HepG2 (cell line): Measurements from ENCODE around the gene CHD9. TPM values are rescaled to one million over a fixed set of nuclear protein-coding genes. Genes with fewer than 3 reads are reported as not detected.

ENCODE experiments used
- ATAC-seq: fragments of 200-7000 bp; cut with Tn5 transposase; 3 replicates; pipeline ENCODE4 v1.9.1; 2020; ENCODE audit warnings: mild to moderate bottlenecking, moderate library complexity
- BruUV-seq: library from RNA; stranded (reverse); fragments of 400-500 nt; replicated peaks from 2 replicates; lab custom pipeline; 2021; lab: Mats Ljungman, UMichigan
- CTCF ChIA-PET: fragments of 300-600 bp; formaldehyde crosslinking; extraction: SDS; loops from one replicate; lab custom pipeline; 2021; ENCODE audit warnings: low total read pairs, inconsistent platforms, low intra/inter-chr PET ratio; lab: Yijun Ruan, JAX
- POLR2A ChIA-PET: fragments of 350-600 bp; sonication (Branson Sonifier 250); formaldehyde crosslinking; loops from one replicate; lab custom pipeline; 2020; ENCODE audit warnings: antibody characterized with exemption, inconsistent platforms; lab: Yijun Ruan, JAX
- DNase-seq: peaks from one replicate; pipeline ENCODE4 v3.0.0-alpha.2; 2015; ENCODE audit warnings: low spot score
- FAIRE-seq: peaks from 3 replicates; lab custom pipeline; 2011; peaks lifted over from hg19 to GRCh38; lab: Jason Lieb, UNC
- H2AFZ ChIP-seq: one replicate; pipeline ENCODE4 v1.6.1; 2011; ENCODE audit warnings: low read length, inconsistent platforms
- H3K27ac ChIP-seq: fragments of 300-600 bp; 3 replicates; pipeline ENCODE4 v1.8.0; 2011; ENCODE audit warnings: mixed run types, mild to moderate bottlenecking, mixed read lengths, low read length, inconsistent platforms; ENCODE audit not compliant: insufficient read depth; ENCODE audit errors: extremely low read length
- H3K27me3 ChIP-seq, 2 experiments: fragments of 200-600 bp in 1 of 2; 2 replicates in 1 of 2; 3 replicates in 1 of 2; pipeline versions ENCODE4 v1.6.0 to v1.8.0; 2011; ENCODE audit warnings: low read length in 2 of 2, mild to moderate bottlenecking in 2 of 2, moderate library complexity in 2 of 2, inconsistent platforms in 1 of 2; ENCODE audit not compliant: insufficient read depth in 2 of 2, control insufficient read depth in 1 of 2
- H3K36me3 ChIP-seq, 2 experiments: fragments of 200-600 bp in 1 of 2; replicated peaks in 1 of 2; 2 replicates in 1 of 2; 3 replicates in 1 of 2; pipeline versions ENCODE4 v1.5.1 to v1.8.0; 2011; ENCODE audit warnings: low read length in 2 of 2, inconsistent platforms in 1 of 2; ENCODE audit not compliant: insufficient read depth in 2 of 2, control insufficient read depth in 1 of 2
- H3K4me1 ChIP-seq: 2 replicates; pipeline ENCODE4 v1.5.1; 2012; ENCODE audit warnings: low read length, inconsistent platforms; ENCODE audit not compliant: insufficient read depth
- H3K4me2 ChIP-seq: 2 replicates; pipeline ENCODE4 v1.6.0; 2011; ENCODE audit warnings: low read depth, low read length, inconsistent platforms
- H3K4me3 ChIP-seq, 3 experiments: fragments of 200-600 bp in 1 of 3; sonication (generic), shearing (Covaris generic) in 1 of 3; replicated peaks in 1 of 3; 2 replicates each; pipeline ENCODE4 v1.5.1; 2011 to 2016; ENCODE audit warnings: low read length in 3 of 3, inconsistent platforms in 2 of 3, low read depth in 2 of 3, mild to moderate bottlenecking in 2 of 3, control low read depth in 1 of 3, mixed read lengths in 1 of 3; ENCODE audit not compliant: insufficient read depth in 1 of 3
- H3K79me2 ChIP-seq: one replicate; pipeline ENCODE4 v1.6.1; 2011; ENCODE audit warnings: low read length, inconsistent platforms; ENCODE audit not compliant: insufficient read depth
- H3K9ac ChIP-seq: 2 replicates; pipeline ENCODE4 v1.6.0; 2011; ENCODE audit warnings: mild to moderate bottlenecking, low read depth, low read length, inconsistent platforms; ENCODE audit not compliant: insufficient read depth
- H3K9me3 ChIP-seq: 2 replicates; pipeline ENCODE4 v1.5.1; 2012; ENCODE audit warnings: mild to moderate bottlenecking, low read length
- H4K20me1 ChIP-seq: 2 replicates; pipeline ENCODE4 v1.6.0; 2011; ENCODE audit warnings: inconsistent platforms, mild to moderate bottlenecking, low read length, moderate library complexity; ENCODE audit not compliant: insufficient read depth
- CBX1 ChIP-seq: IDR thresholded peaks from one replicate; pipeline ENCODE4 v1.6.1; 2016; ENCODE audit warnings: antibody characterized with exemption, low read depth
- CEBPG ChIP-seq: IDR thresholded peaks from 2 replicates; pipeline ENCODE4 v1.6.1; 2016
- DRAP1 ChIP-seq: IDR thresholded peaks from 2 replicates; pipeline ENCODE4 v1.6.1; 2016; ENCODE audit warnings: missing genetic modification reagents, missing compliant biosample characterization
- FOXO1 ChIP-seq: sonication (generic); formaldehyde crosslinking; IDR thresholded peaks from 2 replicates; pipeline ENCODE4 v1.4.0; 2020; ENCODE audit warnings: missing genetic modification reagents
- JDP2 ChIP-seq: sonication (generic); formaldehyde crosslinking; IDR thresholded peaks from 2 replicates; pipeline ENCODE4 v1.8.1; 2022; ENCODE audit warnings: missing genetic modification reagents, borderline replicate concordance
- KLF11 ChIP-seq: IDR thresholded peaks from 2 replicates; pipeline ENCODE4 v1.6.1; 2016; ENCODE audit warnings: missing compliant biosample characterization
- RELA ChIP-seq: sonication (generic); formaldehyde crosslinking; IDR thresholded peaks from 2 replicates; pipeline ENCODE4 v1.4.0; 2020; ENCODE audit warnings: missing genetic modification reagents
- THAP9 ChIP-seq: sonication (generic); formaldehyde crosslinking; IDR thresholded peaks from 2 replicates; pipeline ENCODE4; 2020; ENCODE audit warnings: missing genetic modification reagents, mild to moderate bottlenecking, borderline replicate concordance
- YEATS4 ChIP-seq: sonication (generic); formaldehyde crosslinking; IDR thresholded peaks from 2 replicates; pipeline ENCODE4 v1.4.0; 2020; ENCODE audit warnings: missing genetic modification reagents, borderline replicate concordance
- ZNF121 ChIP-seq: sonication (generic); formaldehyde crosslinking; IDR thresholded peaks from 2 replicates; pipeline ENCODE4 v1.5.0; 2020; ENCODE audit warnings: mild to moderate bottlenecking, missing genetic modification reagents
- ZNF512 ChIP-seq: sonication (generic); formaldehyde crosslinking; IDR thresholded peaks from 2 replicates; pipeline ENCODE4 v1.4.0; 2020; ENCODE audit warnings: mild to moderate bottlenecking, missing genetic modification reagents
- ZNF543 ChIP-seq: sonication (generic); formaldehyde crosslinking; IDR thresholded peaks from 2 replicates; pipeline ENCODE4 v1.4.0; 2020; ENCODE audit warnings: mild to moderate bottlenecking, missing genetic modification reagents
- ZNF724P ChIP-seq: sonication (generic); formaldehyde crosslinking; IDR thresholded peaks from 2 replicates; pipeline ENCODE4 v1.8.0; 2022; ENCODE audit warnings: missing genetic modification reagents, borderline replicate concordance
- ZNF775 ChIP-seq: sonication (generic); formaldehyde crosslinking; IDR thresholded peaks from 2 replicates; pipeline ENCODE4 v1.4.0; 2020; ENCODE audit warnings: missing genetic modification reagents, mild to moderate bottlenecking, moderate library complexity, borderline replicate concordance
- WGBS: methylation state at CpG from one replicate; pipeline ENCODE4 v1.1.6; 2017; ENCODE audit warnings: low lambda C conversion rate; 5-methylcytosine and 5-hydroxymethylcytosine counted together
- in situ Hi-C: cut with HindIII; loops from 2 replicates; pipeline ENCODE4 v1.10.0; 2017; ENCODE audit warnings: low pct_unique_long_range_greater_than_20kb; ENCODE audit not compliant: extremely low pct_ligation_motif_present
- intact Hi-C: fragments of 100-400 bp; cut with micrococcal nuclease; formaldehyde crosslinking; loops from one replicate; pipeline ENCODE4 v1.10.0; 2022; ENCODE audit not compliant: unreplicated experiment
- polyA plus RNA-seq, 8 experiments: library from polyadenylated mRNA; depleted of rRNA in 3 of 8; stranded (reverse) in 7 of 8; unstranded in 1 of 8; fragments of >200 nt; fragmentation: Illumina TruSeq in 4 of 8; extraction: Trizol in 4 of 8; gene quantifications; 2 replicates each; pipeline versions ENCODE4 v1.2.1 to v1.2.3, GENCODE V29; 2011 to 2016; ENCODE audit warnings: low read depth in 4 of 8, missing spikeins in 1 of 8, mixed read lengths in 1 of 8; ENCODE audit not compliant: insufficient read depth in 1 of 8
- total RNA-seq, 5 experiments: library from RNA; depleted of rRNA; stranded (reverse); fragments of >200 nt; fragmentation: Illumina TruSeq; extraction: Trizol; gene quantifications; 2 replicates each; pipeline ENCODE4 v1.2.3, GENCODE V29; 2016; ENCODE audit warnings: low read depth in 1 of 5

CHD9 gene
- total and polyA plus RNA-seq, 2 of the 13 experiments (the other 11 are each of a cell fraction or from before 2014, with no cell fraction given): 23.4 to 27.7 TPM

GRCh38 chr16:53115047-53115446 lies 60.3 kb downstream of the CHD9 start:
- ChIA-PET POLR2A (no interaction called here), CTCF (no interaction called here)
- Histone ChIP-seq H3K9ac (no peak overlapping the region), H3K79me2 (no peaks in the 10 kb centered on the region), H3K9me3 (no peaks in the 10 kb centered on the region), H3K27me3 (no peaks in the 10 kb centered on the region), H3K4me1 (no peaks in the 10 kb centered on the region), H3K4me3 (no peak overlapping the region), H4K20me1 (no peaks in the 10 kb centered on the region), H2AFZ (no peak overlapping the region), H3K27ac (no peak overlapping the region), H3K4me2 (no peak overlapping the region), H3K36me3 (no peaks in the 10 kb centered on the region)
- ATAC-seq (no peak), FAIRE-seq (no peak), DNase-seq (no peak)
- 98% methylated on average over 2 of the region's 2 CpGs for WGBS
- intact Hi-C loops: no loop called here
- in situ Hi-C loops: no loop called here
- TF ChIP-seq THAP9 (CRISPR knock-in tag) (no peak), FOXO1 (no peak), YEATS4 (CRISPR knock-in tag) (no peak)
- BruUV-seq: no TSS peak

- Histone ChIP-seq H3K27me3 (no peaks in the 10 kb centered on the region), H3K27ac (no peak overlapping the region), H3K4me1 (no peaks in the 10 kb centered on the region), H3K79me2 (no peaks in the 10 kb centered on the region), H3K4me3 (no peak overlapping the region), H3K9me3 (no peaks in the 10 kb centered on the region), H3K4me2 (no peak overlapping the region), H2AFZ (no peak overlapping the region), H3K9ac (no peak overlapping the region), H3K36me3 (no peaks in the 10 kb centered on the region), H4K20me1 (no peaks in the 10 kb centered on the region)
- in situ Hi-C loops: no loop called here
- WGBS: over 99% methylated on average over 4 of the region's 4 CpGs
- ChIA-PET CTCF (no interaction called here), POLR2A (no interaction called here)
- DNase-seq: no peak
- no peak for FAIRE-seq
- intact Hi-C loops: no loop called here
- no peak for ATAC-seq
- no TSS peak for BruUV-seq
- no peak for TF ChIP-seq DRAP1 (CRISPR knock-in tag)
- TF ChIP-seq CEBPG (CRISPR knock-in tag): no peak
- no peak for TF ChIP-seq KLF11 (CRISPR knock-in tag)
- TF ChIP-seq ZNF775 (CRISPR knock-in tag): no peak
- no peak for TF ChIP-seq ZNF724P (CRISPR knock-in tag)
- no peak for TF ChIP-seq ZNF121 (CRISPR knock-in tag)
- TF ChIP-seq ZNF543 (CRISPR knock-in tag): no peak
- TF ChIP-seq ZNF512 (CRISPR knock-in tag): no peak
- no peak for TF ChIP-seq CBX1
- TF ChIP-seq JDP2: no peak
- TF ChIP-seq RELA: no peak
Measured at GRCh38 chr16:53115773-53116172, 61.0 kb downstream of the CHD9 start.
